ENCODE measurements around the gene TRAPPC1.
"Not testable (repeated sequence)": the region's sequence is repeated elsewhere in the genome, so short reads cannot be mapped to it uniquely, and the experiment has no call there.

The TRAPPC1 gene, protein sequence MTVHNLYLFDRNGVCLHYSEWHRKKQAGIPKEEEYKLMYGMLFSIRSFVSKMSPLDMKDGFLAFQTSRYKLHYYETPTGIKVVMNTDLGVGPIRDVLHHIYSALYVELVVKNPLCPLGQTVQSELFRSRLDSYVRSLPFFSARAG

DNA sequence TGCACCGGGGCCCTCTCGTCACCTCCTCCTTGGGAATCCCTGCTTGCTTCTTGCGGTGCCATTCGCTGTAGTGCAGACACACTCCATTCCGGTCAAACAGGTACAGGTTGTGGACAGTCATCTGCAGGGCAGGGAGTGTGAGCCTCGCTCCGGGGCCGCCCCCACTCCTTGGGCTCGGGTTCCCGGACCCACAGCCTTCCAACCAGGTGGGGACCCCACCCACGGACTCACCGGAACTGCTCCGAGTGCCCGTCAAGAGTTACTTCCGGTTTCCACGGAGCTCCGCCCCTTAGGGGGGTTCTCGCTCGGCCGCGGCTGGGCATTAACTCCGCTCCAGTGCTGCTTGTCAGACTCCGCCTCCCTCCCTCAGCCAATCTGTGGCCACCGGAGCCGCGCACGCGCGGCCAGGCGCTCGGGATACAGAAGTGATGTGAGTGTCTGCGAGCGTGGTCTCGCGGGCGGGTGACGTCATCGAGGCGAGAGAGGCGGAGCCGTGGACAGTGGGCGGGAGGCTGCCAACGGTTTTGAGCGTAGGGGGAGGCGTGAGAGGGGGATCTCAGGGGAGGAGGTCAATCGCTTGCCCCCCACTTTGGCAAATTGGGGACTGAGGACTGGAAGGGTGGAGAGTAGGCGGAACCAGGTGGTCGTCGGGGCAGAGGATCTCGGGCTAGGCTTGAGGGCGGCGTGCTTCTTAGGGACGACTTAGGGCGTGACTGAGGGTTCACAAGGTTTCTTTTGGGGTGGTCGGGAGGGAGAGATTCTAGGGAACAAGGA lies at the start of gene TRAPPC1, which contains the start of gene CNTROB:
TRAPPC1 (minus strand) TSS at position 238 of the 774 bp plus-strand sequence; CDS start at position 121, 117 bp downstream.
CNTROB (plus strand) TSS at position 498 of the 774 bp plus-strand sequence. CDS start 874 bp downstream, outside the sequence.
- DNase-seq, result peak; percentile 100

DNA sequence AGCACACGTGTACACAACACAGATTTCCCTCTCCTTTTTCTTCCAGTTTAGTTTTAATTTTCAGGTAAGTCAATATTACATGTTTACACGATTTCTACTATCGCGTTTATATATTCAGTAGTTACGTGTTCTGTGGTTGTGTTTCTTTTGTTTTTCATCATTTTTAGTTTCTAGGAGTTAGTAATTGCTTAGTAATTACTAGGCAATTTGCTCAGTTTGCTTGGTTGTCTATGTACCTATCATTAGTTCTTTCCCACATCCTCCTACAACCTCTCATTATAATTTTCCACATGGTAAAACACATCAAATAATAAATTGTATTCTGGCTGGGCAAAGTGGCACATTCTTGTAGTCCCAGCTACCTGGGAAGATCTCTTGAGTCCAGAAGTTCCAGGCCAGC lies 46.1 kb upstream of the TRAPPC1 start:
- no peak for DNase-seq

DNA sequence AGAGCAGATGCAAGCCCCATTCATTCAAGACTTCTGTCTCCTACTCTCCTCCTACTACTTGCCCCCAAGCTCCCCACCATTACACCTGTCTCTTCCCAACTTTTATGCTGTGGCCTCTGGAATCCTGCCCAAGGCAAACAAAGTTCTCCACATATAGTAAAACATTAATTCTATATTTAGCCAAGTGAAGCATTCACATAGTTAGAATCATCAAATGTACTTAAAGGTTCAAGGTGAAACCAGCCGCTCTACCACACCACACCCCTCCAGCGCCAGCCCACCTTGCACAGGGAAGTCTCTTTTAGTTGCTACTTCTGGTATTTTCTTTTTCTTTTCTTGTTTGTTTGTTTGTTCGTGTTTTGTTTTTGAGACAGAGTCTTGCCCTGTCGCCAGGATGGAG lies 45.3 kb upstream of the TRAPPC1 start:
- no peak for DNase-seq

DNA sequence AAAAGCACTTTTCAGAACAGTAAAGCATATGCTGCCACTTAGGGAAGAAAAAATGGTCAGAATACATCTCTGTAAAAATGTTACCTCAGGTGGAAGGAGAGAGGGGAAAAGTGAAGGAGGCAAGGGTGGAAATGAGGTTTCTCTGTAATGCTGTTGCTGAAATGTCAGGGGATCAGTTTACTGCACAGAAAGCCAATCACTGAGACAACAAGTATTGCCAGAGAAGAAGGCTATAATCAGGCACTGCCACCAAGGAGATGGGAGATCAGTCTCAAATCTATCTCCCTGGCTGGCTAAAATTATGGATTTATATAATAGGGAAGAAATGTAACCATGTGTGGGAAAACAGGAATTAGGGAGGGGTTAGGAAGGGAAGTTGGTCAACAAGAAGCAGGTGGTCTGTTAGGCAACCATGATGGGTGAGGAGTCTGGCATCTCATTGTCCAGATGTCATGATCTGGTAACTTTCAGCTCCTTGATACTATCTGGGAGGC lies 42.9 kb upstream of the TRAPPC1 start:
- DNase-seq, result no peak

DNA sequence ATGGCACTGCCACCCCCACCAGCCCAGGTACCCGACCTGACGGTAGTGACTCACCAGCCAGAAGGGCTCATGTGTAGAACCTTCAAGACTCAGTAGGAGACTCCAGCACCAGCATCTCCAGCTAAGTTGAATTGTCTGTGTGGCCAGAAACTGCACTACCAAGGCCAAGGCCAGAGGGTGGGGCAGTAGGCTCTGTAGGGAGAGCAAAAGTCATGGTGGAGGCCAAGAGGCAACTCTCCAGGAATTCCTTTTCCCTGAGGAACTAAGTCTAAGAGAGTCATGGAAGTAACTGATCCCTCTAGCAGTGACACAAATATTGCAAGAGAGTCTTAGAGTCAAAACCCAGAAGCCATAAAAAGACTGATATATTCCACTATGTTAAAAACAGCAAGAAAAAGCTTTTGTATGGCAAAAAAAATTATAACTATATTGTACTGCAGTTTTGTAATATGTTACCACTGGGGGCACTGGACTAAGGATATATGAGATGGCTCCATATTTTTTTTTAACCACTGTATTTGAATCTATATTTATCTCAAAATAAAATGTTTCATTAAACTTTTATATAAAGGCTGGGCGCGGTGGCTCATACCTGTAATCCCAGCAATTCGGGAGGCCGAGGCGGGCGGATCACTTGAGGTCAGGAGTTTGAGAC lies 40.5 kb upstream of the TRAPPC1 start:
- no peak for DNase-seq

DNA sequence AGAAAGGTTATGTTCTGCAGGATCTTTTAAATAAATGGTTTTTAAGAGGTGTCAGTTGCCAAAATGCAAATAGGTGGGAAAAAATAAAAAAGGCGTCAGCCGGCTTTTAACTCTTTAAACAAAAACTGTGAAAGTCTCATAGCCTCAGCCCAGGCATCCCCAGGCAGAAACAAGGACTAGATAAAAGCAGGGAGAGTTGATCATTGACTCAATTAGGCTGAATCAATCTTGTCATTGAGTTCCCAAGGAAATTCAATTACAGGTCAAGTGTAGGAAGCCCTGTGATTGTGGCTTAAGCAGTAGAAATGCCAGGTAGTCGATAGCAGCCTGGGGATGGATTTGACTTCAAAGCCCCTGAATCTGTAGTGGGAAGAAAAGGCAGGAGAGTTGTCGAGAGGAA lies 39.9 kb upstream of the TRAPPC1 start:
- DNase-seq, result no peak

DNA sequence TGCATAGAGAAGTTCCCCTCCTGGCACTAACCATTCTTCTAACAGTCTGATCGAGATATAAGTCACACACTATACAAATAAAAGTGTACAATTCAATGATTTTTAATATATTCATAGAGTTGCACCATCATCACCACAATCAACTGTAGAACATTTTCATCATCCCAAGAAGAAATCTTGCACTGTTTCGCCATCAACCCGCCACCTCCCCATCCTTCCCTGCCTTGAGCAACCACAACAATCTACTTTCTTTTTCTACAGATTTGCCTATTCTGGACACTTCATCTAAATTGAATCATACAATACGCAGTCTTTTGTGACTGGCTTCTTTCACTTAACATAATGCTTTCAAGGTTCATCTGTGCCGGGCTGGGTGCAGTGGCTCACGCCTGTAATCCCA lies 37.7 kb upstream of the TRAPPC1 start:
- DNase-seq, result no peak

DNA sequence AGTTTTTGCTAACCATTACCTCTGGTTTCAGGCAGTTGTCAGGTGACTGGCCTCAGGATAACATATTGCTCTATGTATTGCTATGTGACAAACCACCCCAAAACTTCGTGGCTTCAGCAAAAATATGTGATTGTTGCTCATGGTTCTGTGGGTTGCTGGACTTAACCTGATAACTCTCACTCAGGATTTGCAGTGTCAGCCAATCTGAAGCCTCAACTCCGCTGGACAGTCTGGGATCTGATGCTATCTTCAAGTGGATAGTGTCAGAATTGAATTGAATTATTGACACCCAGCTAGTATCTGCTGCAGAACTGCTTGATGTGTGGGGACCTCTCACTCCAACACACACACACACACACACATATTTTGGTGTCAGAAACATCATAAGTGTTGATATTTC lies 36.0 kb upstream of the TRAPPC1 start:
- DNase-seq, result no peak

DNA sequence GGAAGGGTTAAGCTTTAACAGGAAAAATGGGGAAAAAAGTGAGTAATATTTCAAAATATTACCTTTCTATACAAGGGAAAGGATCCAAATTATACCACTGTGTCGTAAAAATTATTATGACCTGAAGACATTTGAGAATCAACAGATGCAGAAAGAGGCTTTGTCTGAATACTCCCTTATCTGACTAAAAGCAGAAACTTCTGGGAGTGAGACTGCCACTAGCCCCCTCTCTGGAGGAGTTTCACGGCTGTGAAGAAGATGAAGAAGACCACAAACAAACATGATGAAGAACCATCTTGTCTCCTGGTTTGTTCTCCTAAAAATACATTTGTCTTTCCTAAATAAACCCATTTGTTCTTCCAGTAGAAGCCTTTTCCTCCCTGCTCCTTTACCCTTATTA lies 29.7 kb upstream of the TRAPPC1 start:
- DNase-seq, result no peak

DNA sequence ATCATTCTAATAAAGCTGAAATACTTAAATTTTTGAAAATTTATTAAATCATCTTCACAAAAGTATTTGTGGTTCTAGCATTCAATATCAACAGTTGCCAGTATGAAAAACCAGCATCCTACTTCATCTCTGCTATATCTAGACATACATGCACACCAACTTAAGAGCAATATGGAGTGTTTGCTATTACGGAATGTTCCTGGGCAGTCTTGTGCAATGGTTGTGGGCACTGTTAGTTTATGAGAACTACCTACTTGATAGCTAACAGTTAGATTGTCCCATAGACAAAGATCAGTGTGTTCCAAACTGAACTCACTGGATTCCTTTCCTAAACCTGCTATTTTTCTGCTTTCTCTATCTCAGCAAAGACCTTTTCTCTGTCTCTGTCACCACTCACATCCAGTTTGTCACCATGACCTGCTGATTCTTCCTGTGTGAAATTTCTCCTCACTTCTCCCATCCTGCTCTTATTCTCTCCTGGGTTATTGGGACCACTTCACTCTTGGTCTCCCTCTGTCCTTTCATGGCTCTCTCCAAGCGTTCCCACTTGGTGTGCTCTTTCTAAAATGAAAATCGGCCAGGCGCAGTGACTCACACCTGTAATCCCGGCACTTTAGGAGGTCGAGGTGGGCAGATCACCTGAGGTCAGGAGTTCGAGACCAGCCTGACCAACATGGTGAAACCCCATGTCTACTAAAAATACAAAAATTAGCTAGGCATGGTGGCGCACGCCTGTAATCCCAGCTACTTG lies 27.9 kb upstream of the TRAPPC1 start:
- no peak for DNase-seq

DNA sequence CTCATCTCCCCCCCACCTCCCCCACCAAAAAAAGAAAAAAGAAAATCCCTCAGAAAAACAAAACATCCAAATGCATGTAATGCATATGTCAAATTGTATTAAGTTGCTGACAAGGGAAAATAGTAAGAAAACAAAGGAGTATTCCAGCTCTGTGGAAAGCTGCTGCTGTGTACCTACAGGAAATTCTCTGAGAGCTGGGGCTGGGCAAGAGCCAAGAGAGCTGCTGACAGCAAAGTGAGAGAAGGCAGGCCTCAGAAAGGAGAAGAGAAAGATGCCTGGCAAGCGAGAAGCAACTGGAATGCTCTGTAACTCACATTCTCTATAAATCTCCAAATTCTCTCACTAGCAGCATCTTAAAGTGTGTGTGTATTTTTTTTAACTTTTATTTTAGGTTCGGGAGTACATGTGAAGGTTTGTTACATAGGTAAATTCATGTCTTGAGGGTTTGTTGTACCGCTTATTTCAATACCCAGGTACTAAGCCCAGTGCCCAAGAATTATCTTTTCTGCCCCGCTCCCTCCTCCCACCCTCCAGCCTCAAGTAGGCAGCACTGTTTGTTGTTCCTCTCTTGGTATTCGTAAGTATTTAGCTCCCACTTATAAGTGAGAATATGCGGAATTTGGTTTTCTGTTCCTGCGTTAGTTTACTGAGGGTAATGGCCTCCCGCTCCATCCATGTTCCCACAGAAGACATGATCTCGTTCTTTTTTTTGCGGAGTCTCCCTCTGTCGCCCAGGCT lies 24.7 kb upstream of the TRAPPC1 start:
- no peak for DNase-seq

DNA sequence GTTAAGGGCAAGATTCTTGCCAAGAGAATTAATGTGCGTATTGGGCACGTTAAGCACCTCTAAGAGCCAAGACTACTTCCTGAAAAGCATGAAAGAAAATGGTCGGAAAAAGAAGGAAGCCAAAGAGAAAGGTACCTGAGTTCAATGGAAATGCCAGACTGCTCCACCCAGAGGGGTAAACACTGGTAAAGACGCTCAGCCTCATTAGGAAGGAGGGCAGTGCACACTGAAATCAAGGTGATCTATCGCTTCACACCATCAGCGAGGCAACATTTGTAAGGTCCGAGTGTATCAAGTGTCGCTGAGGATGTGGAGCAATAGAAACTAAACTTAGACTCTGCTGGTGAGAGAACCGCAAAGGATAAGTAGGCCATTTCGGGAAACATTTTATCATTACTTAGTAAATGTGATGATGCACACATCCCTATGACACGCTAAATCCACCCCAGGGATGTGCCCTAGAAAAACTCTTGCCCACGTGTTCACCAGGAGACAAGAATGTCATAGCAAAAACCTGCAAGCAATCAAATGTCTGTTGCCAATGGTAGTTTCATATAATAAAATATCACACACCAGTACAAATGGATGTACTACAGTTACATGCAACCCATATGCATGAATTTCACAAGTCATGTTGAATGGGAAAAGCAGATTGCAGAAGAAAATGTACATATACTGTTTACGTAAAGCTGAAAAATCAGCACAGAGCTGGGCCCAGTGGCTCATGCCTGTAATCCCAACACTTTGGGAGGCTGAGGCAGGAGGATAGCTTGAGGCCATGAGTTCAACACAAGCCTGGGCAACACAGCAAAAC lies 23.9 kb upstream of the TRAPPC1 start:
- no peak for DNase-seq

DNA sequence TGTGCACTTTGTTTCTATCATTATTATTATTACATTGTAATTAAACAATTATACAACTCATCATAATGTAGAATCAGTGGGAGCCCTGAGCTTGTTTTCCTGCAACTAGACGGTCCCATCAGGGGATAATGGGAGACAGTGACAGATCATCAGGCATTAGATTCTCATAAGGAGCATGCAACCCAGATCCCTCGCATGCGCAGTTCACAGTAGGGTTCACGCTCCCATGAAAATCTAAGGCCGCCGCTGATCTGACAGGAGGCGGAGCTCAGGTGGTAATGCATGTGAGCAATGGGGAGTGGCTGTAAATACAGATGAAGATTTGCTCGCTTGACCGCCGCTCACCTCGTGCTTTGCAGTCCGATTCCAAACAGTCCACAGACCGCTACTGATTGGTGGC lies 21.5 kb upstream of the TRAPPC1 start:
- DNase-seq, result not testable (repeated sequence)

DNA sequence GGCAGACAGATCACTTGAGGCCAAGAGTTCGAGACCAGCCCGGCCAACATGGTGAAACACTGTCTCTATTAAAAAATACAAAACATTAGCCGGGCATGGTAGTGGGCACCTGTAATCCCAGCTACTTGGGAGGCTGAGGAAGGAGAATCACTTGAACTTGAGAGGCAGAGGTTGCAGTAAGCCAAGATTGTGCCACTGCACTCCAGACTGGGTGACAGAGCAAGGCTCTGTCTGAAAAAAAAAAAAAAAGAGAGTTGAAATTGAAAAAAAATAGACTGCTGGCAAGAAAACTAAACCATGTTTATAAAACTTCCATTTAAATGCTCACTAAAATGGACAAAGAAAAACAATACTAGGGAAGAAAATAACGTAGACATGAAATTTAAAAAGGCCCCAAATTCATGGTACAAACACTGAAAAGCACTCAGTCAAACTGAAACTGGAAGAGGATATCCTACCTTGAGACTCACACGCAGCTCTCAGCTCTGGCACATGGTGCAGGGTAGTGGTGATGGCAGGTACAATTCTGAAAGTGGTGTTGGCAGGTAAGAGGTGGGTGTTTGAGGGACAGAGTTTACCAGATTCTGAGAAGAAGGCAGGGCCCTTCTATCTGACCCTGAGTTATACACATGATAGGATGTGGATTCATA lies 19.5 kb upstream of the TRAPPC1 start:
- peak; percentile 61 for DNase-seq

DNA sequence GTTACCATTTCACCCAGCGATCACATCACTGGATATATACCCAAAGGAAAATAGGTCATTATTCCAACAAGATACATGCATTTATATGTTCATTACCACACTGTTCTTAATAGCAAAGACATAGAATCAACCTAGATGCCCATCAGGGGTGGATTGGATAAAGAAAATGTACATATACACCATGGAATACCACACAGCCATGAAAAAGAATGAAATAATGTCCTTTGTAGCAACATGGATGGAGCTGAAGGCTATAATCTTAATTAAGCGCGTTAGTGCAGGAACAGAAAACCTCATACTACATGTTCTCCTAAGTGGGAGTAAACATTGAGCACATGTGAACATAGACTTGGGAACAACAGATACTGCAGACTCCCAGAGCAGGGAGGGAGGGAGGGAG lies 18.8 kb upstream of the TRAPPC1 start:
- DNase-seq, result no peak

DNA sequence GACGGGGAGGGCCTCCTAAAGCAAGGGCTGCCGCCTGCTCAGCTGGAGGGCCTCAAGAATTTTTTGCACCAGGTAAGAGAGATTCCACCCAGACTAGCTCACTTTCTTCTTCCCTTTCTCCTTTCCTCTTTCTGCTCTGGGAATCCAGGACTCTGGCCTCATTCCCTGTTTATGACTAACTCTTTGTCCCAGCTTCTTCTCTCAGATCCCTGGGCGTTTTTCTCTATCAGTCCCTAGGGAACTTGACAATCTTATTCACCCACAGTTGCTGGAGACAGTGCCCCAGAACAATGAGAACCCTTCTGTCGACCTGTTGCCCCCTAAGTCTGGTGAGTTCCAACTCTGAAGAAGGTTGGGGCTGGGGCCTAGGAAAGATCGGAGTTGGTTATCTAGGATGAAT lies 15.9 kb upstream of the TRAPPC1 start:
- no peak for DNase-seq

DNA sequence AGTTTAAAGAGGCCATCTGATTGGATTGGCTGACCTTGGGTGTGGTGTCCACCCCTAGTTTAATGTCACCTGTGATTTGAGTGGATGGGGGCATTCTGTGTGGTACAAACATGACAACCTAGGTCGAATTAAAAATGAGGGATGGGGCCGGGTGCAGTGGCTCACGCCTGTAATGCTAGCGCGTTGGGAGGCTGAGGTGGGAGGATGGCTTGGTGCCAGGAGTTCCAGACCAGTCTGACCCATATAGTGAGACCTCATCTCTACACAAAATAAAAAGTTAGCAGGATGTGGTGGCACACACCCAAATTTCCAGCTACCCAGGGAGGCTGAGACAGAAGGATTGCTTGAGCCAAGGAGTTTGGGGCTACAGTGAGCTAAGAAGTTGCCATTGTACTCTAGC lies 14.7 kb upstream of the TRAPPC1 start:
- DNase-seq, result no peak

DNA sequence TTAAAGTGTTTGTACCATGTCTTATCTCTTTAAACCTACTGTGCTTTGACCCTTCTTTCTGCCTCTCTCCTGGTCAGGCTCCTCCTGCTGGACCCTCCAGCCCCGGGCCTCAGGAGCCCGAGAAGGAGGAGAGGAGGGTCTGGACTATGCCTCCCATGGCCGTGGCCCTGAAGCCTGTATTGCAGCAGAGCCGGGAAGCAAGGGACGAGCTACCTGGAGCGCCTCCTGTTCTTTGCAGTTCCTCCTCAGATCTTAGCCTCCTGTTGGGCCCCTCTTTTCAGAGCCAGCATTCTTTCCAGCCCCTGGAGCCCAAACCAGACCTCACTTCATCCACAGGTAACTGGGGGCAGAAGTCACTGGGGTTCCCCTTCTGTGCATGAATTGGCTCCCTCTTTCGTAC lies 13.9 kb upstream of the TRAPPC1 start:
- DNase-seq, result no peak

DNA sequence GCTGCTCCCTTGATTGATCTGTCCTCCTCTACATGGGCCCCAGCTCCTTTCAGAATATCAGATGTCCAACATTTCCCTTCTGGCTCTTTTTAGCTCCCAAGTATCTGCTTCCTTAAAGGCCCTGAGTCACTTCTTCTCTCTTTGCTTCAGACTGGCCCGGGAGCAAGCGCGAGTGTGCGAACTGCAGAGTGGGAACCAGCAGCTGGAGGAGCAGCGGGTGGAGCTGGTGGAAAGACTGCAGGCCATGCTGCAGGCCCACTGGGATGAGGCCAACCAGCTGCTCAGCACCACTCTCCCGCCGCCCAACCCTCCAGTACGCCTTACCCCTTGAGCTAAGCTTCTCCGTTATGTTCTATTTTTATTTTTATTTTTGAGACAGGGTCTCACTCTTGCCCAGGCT lies 12.6 kb upstream of the TRAPPC1 start:
- no peak for DNase-seq

DNA sequence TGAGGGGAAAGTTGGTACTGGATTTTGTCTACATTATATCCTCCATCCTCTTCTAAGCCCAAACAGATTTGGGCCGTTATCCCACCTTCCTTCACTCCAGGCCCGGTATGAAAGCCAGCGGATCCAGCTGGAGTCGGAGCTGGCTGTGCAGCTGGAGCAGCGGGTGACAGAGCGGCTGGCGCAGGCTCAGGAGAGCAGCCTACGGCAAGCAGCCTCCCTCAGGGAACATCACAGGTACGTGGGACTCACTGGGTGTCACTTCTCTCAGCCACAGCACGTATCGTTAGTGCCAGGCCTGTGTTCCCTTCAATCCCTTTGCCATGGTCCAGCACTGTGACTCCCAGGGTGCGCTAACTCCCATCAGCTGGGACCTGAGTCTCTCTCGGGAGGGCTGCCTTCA lies 11.5 kb upstream of the TRAPPC1 start:
- no peak for DNase-seq

DNA sequence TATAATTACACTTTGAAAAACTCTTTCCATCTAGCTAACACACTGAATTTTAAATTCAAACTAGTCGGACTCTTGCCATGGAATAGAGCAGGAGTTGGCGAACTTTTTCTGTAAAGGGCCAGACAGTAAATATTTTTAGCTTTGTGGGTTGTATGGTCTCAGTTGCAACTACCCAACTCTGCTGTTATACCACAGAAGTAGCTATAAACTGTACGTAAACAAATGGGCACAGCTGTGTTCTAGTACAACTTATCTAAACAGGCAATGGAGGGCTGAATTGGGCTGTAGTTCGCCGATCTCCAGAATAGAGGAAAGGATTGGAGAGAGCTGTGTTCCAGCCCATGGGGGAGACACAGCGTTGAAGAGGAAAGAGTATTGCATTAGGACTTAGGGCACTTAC lies 9.0 kb upstream of the TRAPPC1 start:
- DNase-seq, result no peak

Data from activated CD4-positive, alpha-beta T cell treated with anti-CD3 and anti-CD28 coated beads for 48 hours (primary cell).